PFSK-1 (cell line): Measurements from ENCODE around the gene PRRT4.
A peak's percentile ranks its signal among the peaks of the same experiment; 100 is the strongest.

Source experiments
- FOXP2 ChIP-seq: optimal IDR thresholded peaks from 2 replicates; pipeline ENCODE3; 2011; ENCODE audit warnings: borderline replicate concordance, control low read depth, inconsistent platforms; ENCODE audit not compliant: insufficient read depth; ENCODE audit errors: extremely low read length, extremely low read depth
- POLR2AphosphoS5 ChIP-seq: IDR thresholded peaks from 2 replicates; pipeline ENCODE4 v1.6.1; 2012; ENCODE audit warnings: low read depth, mild to moderate bottlenecking, control low read depth, low read length, moderate library complexity
- REST ChIP-seq, 2 experiments: IDR thresholded peaks; 2 replicates each; pipeline versions ENCODE4 v1.6.1 to v1.8.0; 2011 to 2012; ENCODE audit warnings: low read depth in 2 of 2, low read length in 2 of 2, control low read depth in 1 of 2, inconsistent platforms in 1 of 2, mild to moderate bottlenecking in 1 of 2, moderate library complexity in 1 of 2; ENCODE audit not compliant: insufficient read depth in 1 of 2
- SIN3A ChIP-seq: IDR thresholded peaks from 2 replicates; pipeline ENCODE4 v1.6.1; 2012; ENCODE audit warnings: mild to moderate bottlenecking, low read length, moderate library complexity, borderline replicate concordance; ENCODE audit not compliant: insufficient read depth
- TAF1 ChIP-seq: IDR thresholded peaks from 2 replicates; pipeline ENCODE4 v1.6.1; 2012; ENCODE audit warnings: low read length, control low read depth, borderline replicate concordance; ENCODE audit not compliant: insufficient read depth

PRRT4 gene

GRCh38 chr7:128407751-128408708, 46.5 kb upstream of the PRRT4 start:
- no peak for TF ChIP-seq REST (IDR thresholded peaks at IDR 0.05; ENCODE audit: insufficient read depth in 1 of 2, low read depth in 2 of 2, low read length in 2 of 2)
- no peak for TF ChIP-seq TAF1
- no peak for TF ChIP-seq SIN3A
- no peak for TF ChIP-seq POLR2AphosphoS5
- TF ChIP-seq FOXP2, result no peak

- TF ChIP-seq FOXP2 (no peak), TAF1 (no peak), POLR2AphosphoS5 (no peak), SIN3A (no peak), REST (IDR thresholded peaks at IDR 0.05; ENCODE audit: insufficient read depth in 1 of 2, low read depth in 2 of 2, low read length in 2 of 2) (no peak)
Measured at GRCh38 chr7:128407233-128407589, 45.7 kb upstream of the PRRT4 start.

- TF ChIP-seq REST (IDR thresholded peaks at IDR 0.05; ENCODE audit: insufficient read depth in 1 of 2, low read depth in 2 of 2, low read length in 2 of 2) (no peak), SIN3A (no peak), TAF1 (no peak), POLR2AphosphoS5 (no peak), FOXP2 (no peak)
Measured at GRCh38 chr7:128406314-128407232, 45.1 kb upstream of the PRRT4 start.

GRCh38 chr7:128405471-128406313, 44.2 kb upstream of the PRRT4 start:
- TF ChIP-seq REST (IDR thresholded peaks at IDR 0.05; ENCODE audit: insufficient read depth in 1 of 2, low read depth in 2 of 2, low read length in 2 of 2), result no peak
- TF ChIP-seq TAF1, result no peak
- no peak for TF ChIP-seq FOXP2
- no peak for TF ChIP-seq SIN3A
- 0 out of 2 replicates have a peak, but pooled peaks have one; percentile 32 for TF ChIP-seq POLR2AphosphoS5
